RPMI7951 (cell line): ENCODE data around the gene VBP1. TPM values are rescaled to one million over a fixed set of nuclear protein-coding genes. Genes with fewer than 3 reads are reported as not detected.
"Not testable (repeated sequence)": the region's sequence is repeated elsewhere in the genome, so short reads cannot be mapped to it uniquely, and the experiment has no call there.

Experiments
- DNase-seq: peaks from one replicate; pipeline ENCODE4 v3.0.0-alpha.2; 2012; ENCODE audit warnings: low read depth
- total RNA-seq: library from RNA; depleted of rRNA; stranded (reverse); fragments of >200 nt; shearing (Covaris generic); gene quantifications from 2 replicates; pipeline ENCODE4 v1.2.3, GENCODE V29; 2014; rRNA removed

The VBP1 gene
- 106 and 112 TPM in 2 replicates for total RNA-seq

GRCh38 chrX:155216179-155216939, at the start of gene VBP1:
TSS of gene VBP1 (plus strand) at chrX:155216460. CDS start at chrX:155216483, 23 bp downstream.
- peak; percentile 92 for DNase-seq

- DNase-seq = no peak
Measured at GRCh38 chrX:155169881-155170280, 46.4 kb upstream of the VBP1 start.

GRCh38 chrX:155179346-155179997, 36.8 kb upstream of the VBP1 start:
- no peak for DNase-seq

GRCh38 chrX:155188786-155189185, 27.5 kb upstream of the VBP1 start:
- DNase-seq = no peak

- no peak for DNase-seq
Measured at GRCh38 chrX:155211208-155211607, 5.1 kb upstream of the VBP1 start.

GRCh38 chrX:155213731-155214130, 2.5 kb upstream of the VBP1 start:
- no peak for DNase-seq

GRCh38 chrX:155215443-155216178, 649 bp upstream of the VBP1 start:
- DNase-seq = no peak

GRCh38 chrX:155216940-155217440, 730 bp downstream of the VBP1 start:
- no peak for DNase-seq

- DNase-seq = no peak
Measured at GRCh38 chrX:155218777-155219176, 2.5 kb downstream of the VBP1 start.

- DNase-seq = no peak
Measured at GRCh38 chrX:155221351-155221750, 5.1 kb downstream of the VBP1 start.

GRCh38 chrX:155223746-155224145, 7.5 kb downstream of the VBP1 start:
- DNase-seq = not testable (repeated sequence)

- no peak for DNase-seq
Measured at GRCh38 chrX:155225774-155226173, 9.5 kb downstream of the VBP1 start.

- DNase-seq = no peak
Measured at GRCh38 chrX:155231163-155231562, 14.9 kb downstream of the VBP1 start.

GRCh38 chrX:155235891-155236290, 19.6 kb downstream of the VBP1 start:
- DNase-seq = no peak

GRCh38 chrX:155237719-155238118, 21.5 kb downstream of the VBP1 start:
- DNase-seq = no peak

GRCh38 chrX:155242300-155242699, 26.0 kb downstream of the VBP1 start:
- no peak for DNase-seq

GRCh38 chrX:155246748-155247147, 30.5 kb downstream of the VBP1 start:
- DNase-seq = no peak

GRCh38 chrX:155247497-155247896, 31.2 kb downstream of the VBP1 start:
- DNase-seq = no peak

- DNase-seq = no peak
Measured at GRCh38 chrX:155251391-155251790, 35.1 kb downstream of the VBP1 start.

GRCh38 chrX:155259752-155260151, 43.5 kb downstream of the VBP1 start:
- no peak for DNase-seq

GRCh38 chrX:155262970-155263754, 46.9 kb downstream of the VBP1 start:
- no peak for DNase-seq
